PC-3 (cell line): ENCODE results near the gene CLNK. TPM values are rescaled to one million over a fixed set of nuclear protein-coding genes. Genes with fewer than 3 reads are reported as not detected.

Experiments
- ATAC-seq: fragments of 200-7000 bp; cut with Tn5 transposase; 2 replicates; pipeline ENCODE4 v1.9.1; 2020; ENCODE audit warnings: mild to moderate bottlenecking, moderate library complexity
- BruUV-seq: library from RNA; stranded (reverse); fragments of 400-500 nt; replicated peaks from 2 replicates; lab custom pipeline; 2021; lab: Mats Ljungman, UMichigan
- CTCF ChIA-PET: fragments of 300-600 bp; sonication (Branson Sonifier 250); formaldehyde crosslinking; loops from one replicate; lab custom pipeline; 2022; ENCODE audit warnings: antibody characterized with exemption; lab: Charles Lee
- POLR2A ChIA-PET: fragments of 300-600 bp; sonication (Branson Sonifier 250); formaldehyde crosslinking; loops from one replicate; lab custom pipeline; 2022; ENCODE audit warnings: antibody characterized with exemption; ENCODE audit not compliant: unreplicated experiment; lab: Charles Lee
- DNase-seq: peaks from one replicate; pipeline ENCODE4 v3.0.0-alpha.2; 2015
- H2AFZ ChIP-seq: fragments of 300-600 bp; sonication (generic); 2 replicates; pipeline ENCODE4 v1.6.0; 2016; ENCODE audit warnings: antibody characterized with exemption, low read length
- H3F3A ChIP-seq: fragments of 300-600 bp; sonication (generic); one replicate; pipeline ENCODE4 v1.6.0; 2017; ENCODE audit warnings: antibody characterized with exemption, low read length, control low read depth, mild to moderate bottlenecking; ENCODE audit not compliant: unreplicated experiment
- H3K27ac ChIP-seq: fragments of 300-600 bp; sonication (generic); 2 replicates; pipeline ENCODE4 v1.5.1; 2016; ENCODE audit warnings: mild to moderate bottlenecking, low read length
- H3K27me3 ChIP-seq: fragments of 300-600 bp; sonication (generic); 2 replicates; pipeline ENCODE4 v1.6.1; 2016; ENCODE audit warnings: low read length, mixed read lengths
- H3K36me3 ChIP-seq: fragments of 300-600 bp; sonication (generic); 2 replicates; pipeline ENCODE4 v1.6.1; 2016; ENCODE audit warnings: low read depth, mixed run types, low read length, mixed read lengths
- H3K4me1 ChIP-seq: fragments of 300-600 bp; sonication (generic); 2 replicates; pipeline ENCODE4 v1.5.1; 2016; ENCODE audit warnings: low read length; ENCODE audit not compliant: insufficient read depth
- H3K4me2 ChIP-seq: fragments of 300-600 bp; sonication (generic); 2 replicates; pipeline ENCODE4 v1.6.0; 2016; ENCODE audit warnings: low read length
- H3K4me3 ChIP-seq: fragments of 300-600 bp; sonication (generic); 2 replicates; pipeline ENCODE4 v1.5.1; 2016; ENCODE audit warnings: mild to moderate bottlenecking, low read length, mixed read lengths
- H3K79me2 ChIP-seq: fragments of 300-600 bp; sonication (generic); 2 replicates; pipeline ENCODE4 v1.6.1; 2017; ENCODE audit warnings: low read length, mixed read lengths
- H3K9ac ChIP-seq: fragments of 300-600 bp; sonication (generic); 2 replicates; pipeline ENCODE4 v1.6.0; 2016; ENCODE audit warnings: mild to moderate bottlenecking, low read length
- H3K9me2 ChIP-seq: fragments of 300-600 bp; sonication (generic); replicated peaks from 2 replicates; pipeline ENCODE4 v1.6.1; 2016; ENCODE audit warnings: mixed run types, low read length, mixed read lengths
- H3K9me3 ChIP-seq: fragments of 300-600 bp; sonication (generic); 2 replicates; pipeline ENCODE4 v1.6.1; 2016; ENCODE audit warnings: low read length, mixed read lengths
- H4K20me1 ChIP-seq: fragments of 300-600 bp; sonication (generic); 2 replicates; pipeline ENCODE4 v1.6.1; 2016; ENCODE audit warnings: low read length, mixed read lengths
- EZH2 ChIP-seq: fragments of 300-600 bp; sonication (generic); IDR thresholded peaks from one replicate; pipeline ENCODE4 v1.6.1; 2017; ENCODE audit warnings: antibody characterized with exemption, mild to moderate bottlenecking, low read length; ENCODE audit not compliant: unreplicated experiment
- EZH2phosphoT487 ChIP-seq: fragments of 300-600 bp; sonication (generic); IDR thresholded peaks from 2 replicates; pipeline ENCODE4 v1.6.1; 2018; ENCODE audit warnings: mild to moderate bottlenecking, antibody characterized with exemption, low read length, borderline replicate concordance
- intact Hi-C: fragments of 100-400 bp; cut with micrococcal nuclease; formaldehyde crosslinking; loops from 2 replicates; pipeline ENCODE4 v1.9.0; 2023
- total RNA-seq: library from RNA; depleted of rRNA; stranded (reverse); fragments of >200 nt; gene quantifications from 2 replicates; pipeline ENCODE4 v1.2.3, GENCODE V29; 2014; rRNA removed
- TF ChIP-seq, protein P1 (sequence below): fragments of 300-600 bp; sonication (generic); conservative IDR thresholded peaks from 2 replicates; pipeline ENCODE4 v1.5.1; 2017; ENCODE audit warnings: antibody characterized with exemption, low read depth, mild to moderate bottlenecking, low read length

CLNK gene
- total RNA-seq, 1 experiment from 2014 or later: not detected

DNA sequence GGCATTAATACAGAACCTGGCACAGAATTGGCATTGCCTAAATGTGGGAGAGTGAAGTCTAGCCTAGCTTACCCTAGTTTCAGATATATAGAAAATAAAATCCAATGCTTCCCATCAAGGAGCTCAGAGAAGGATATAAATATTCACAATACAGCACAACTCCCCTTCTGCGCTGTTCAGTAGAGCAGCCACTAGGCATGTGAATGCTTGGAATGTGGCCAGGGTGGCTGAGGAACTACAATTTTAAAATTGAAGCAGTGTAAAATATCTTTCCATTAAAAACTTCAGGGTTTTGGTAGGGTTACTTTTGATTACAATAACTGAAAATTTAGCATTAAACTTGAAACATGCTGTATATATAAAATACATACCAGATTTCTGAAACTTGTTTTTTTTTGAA lies 246.8 kb downstream of the CLNK start:
- Histone ChIP-seq H3F3A (no peaks in the 10 kb centered on the region), H3K27me3 (no peaks in the 10 kb centered on the region), H3K9me2 (no peaks in the 10 kb centered on the region), H2AFZ (no peak overlapping the region), H3K79me2 (no peaks in the 10 kb centered on the region), H3K4me2 (no peak overlapping the region), H3K9ac (no peak overlapping the region), H3K27ac (no peak overlapping the region), H3K4me3 (no peak overlapping the region), H3K9me3 (no peaks in the 10 kb centered on the region), H3K4me1 (no peaks in the 10 kb centered on the region), H4K20me1 (no peaks in the 10 kb centered on the region; the same call in 1 of the 2 replicates), H3K36me3 (no peaks in the 10 kb centered on the region)
- intact Hi-C loops: no loop called here
- ATAC-seq (no peak), DNase-seq (no peak)
- ChIA-PET CTCF (no interaction called here), POLR2A (no interaction called here)
- TF ChIP-seq EZH2 (no peak), EZH2phosphoT487 (no peak)
- TF ChIP-seq, protein P1, sequence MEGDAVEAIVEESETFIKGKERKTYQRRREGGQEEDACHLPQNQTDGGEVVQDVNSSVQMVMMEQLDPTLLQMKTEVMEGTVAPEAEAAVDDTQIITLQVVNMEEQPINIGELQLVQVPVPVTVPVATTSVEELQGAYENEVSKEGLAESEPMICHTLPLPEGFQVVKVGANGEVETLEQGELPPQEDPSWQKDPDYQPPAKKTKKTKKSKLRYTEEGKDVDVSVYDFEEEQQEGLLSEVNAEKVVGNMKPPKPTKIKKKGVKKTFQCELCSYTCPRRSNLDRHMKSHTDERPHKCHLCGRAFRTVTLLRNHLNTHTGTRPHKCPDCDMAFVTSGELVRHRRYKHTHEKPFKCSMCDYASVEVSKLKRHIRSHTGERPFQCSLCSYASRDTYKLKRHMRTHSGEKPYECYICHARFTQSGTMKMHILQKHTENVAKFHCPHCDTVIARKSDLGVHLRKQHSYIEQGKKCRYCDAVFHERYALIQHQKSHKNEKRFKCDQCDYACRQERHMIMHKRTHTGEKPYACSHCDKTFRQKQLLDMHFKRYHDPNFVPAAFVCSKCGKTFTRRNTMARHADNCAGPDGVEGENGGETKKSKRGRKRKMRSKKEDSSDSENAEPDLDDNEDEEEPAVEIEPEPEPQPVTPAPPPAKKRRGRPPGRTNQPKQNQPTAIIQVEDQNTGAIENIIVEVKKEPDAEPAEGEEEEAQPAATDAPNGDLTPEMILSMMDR: no peak
- no TSS peak for BruUV-seq

Other genes with a start within 250 kb of the CLNK start
- 15.6 and 16.2 TPM in 2 replicates for gene ZNF518B, start 227.3 kb downstream of the CLNK start, total RNA-seq